SU-DHL-6 (cell line): ENCODE results near the gene AQR.

Experiments
- CTCF ChIP-seq: fragments of 200-600 bp; sonication (generic); IDR thresholded peaks from one replicate; pipeline ENCODE4 v1.5.1; 2017; ENCODE audit warnings: antibody characterized with exemption, mild to moderate bottlenecking, low read length, moderate library complexity; ENCODE audit not compliant: insufficient read depth, poor library complexity, severe bottlenecking
- EZH2phosphoT487 ChIP-seq: fragments of 200-600 bp; sonication (generic), shearing (Covaris generic); conservative IDR thresholded peaks from 2 replicates; pipeline ENCODE4 v1.6.1; 2018; ENCODE audit warnings: mild to moderate bottlenecking, antibody characterized with exemption, low read length, moderate library complexity, mixed read lengths

- no peak for TF ChIP-seq CTCF
- no peak for TF ChIP-seq EZH2phosphoT487
Measured at GRCh38 chr15:34850121-34850520, 119.4 kb downstream of the AQR start.
